Duodenal mucosa (tissue), 2 donors: ENCODE measurements around the gene POU4F2.

Experiments
- H3K27ac ChIP-seq: one replicate; pipeline ENCODE4 v1.7.0; 2013; ENCODE audit warnings: low read depth, low read length
- H3K27me3 ChIP-seq, 2 donors: one replicate each; pipeline ENCODE4 v1.7.0; 2013; ENCODE audit warnings: low read length in 2 of 2, control low read depth in 1 of 2; ENCODE audit not compliant: insufficient read depth in 2 of 2, control insufficient read depth in 1 of 2
- H3K36me3 ChIP-seq, 2 donors: one replicate each; pipeline ENCODE4 v1.7.0; 2013; ENCODE audit warnings: low read length in 2 of 2, control low read depth in 1 of 2; ENCODE audit not compliant: insufficient read depth in 2 of 2, control insufficient read depth in 1 of 2
- H3K4me1 ChIP-seq, 2 donors: one replicate each; pipeline ENCODE4 v1.7.0; 2013; ENCODE audit warnings: low read length in 2 of 2, control low read depth in 1 of 2; ENCODE audit not compliant: insufficient read depth in 2 of 2, control insufficient read depth in 1 of 2
- H3K4me3 ChIP-seq, 2 donors: one replicate each; pipeline ENCODE4 v1.7.0; 2013; ENCODE audit warnings: low read length in 2 of 2, low read depth in 1 of 2
- H3K9ac ChIP-seq, 2 donors: one replicate each; pipeline ENCODE4 v1.7.0; 2013; ENCODE audit warnings: low read length in 2 of 2, low read depth in 1 of 2
- H3K9me3 ChIP-seq, 2 donors: one replicate each; pipeline ENCODE4 v1.7.0; 2013; ENCODE audit warnings: low read length in 2 of 2, control low read depth in 1 of 2; ENCODE audit not compliant: control insufficient read depth in 1 of 2

POU4F2 gene, protein sequence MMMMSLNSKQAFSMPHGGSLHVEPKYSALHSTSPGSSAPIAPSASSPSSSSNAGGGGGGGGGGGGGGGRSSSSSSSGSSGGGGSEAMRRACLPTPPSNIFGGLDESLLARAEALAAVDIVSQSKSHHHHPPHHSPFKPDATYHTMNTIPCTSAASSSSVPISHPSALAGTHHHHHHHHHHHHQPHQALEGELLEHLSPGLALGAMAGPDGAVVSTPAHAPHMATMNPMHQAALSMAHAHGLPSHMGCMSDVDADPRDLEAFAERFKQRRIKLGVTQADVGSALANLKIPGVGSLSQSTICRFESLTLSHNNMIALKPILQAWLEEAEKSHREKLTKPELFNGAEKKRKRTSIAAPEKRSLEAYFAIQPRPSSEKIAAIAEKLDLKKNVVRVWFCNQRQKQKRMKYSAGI

DNA sequence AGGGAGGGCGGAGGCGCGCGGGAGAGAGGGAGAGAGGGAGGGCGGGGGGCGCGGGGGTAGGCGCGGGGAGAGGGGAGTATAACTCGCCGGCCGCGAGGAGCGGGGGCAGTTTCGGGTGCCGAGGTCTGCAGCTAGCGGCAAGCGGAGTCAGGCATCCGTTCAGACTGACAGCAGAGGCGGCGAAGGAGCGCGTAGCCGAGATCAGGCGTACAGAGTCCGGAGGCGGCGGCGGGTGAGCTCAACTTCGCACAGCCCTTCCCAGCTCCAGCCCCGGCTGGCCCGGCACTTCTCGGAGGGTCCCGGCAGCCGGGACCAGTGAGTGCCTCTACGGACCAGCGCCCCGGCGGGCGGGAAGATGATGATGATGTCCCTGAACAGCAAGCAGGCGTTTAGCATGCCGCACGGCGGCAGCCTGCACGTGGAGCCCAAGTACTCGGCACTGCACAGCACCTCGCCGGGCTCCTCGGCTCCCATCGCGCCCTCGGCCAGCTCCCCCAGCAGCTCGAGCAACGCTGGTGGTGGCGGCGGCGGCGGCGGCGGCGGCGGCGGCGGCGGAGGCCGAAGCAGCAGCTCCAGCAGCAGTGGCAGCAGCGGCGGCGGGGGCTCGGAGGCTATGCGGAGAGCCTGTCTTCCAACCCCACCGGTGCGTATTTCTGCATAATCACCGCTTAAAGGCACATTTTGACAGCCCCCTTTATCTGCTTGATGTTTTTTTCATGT is at the start of gene POU4F2:
Gene POU4F2, plus strand, starts transcription at position 108 of the 720 bp plus-strand sequence. Its CDS starts 248 bp downstream, at position 356.
- Histone ChIP-seq H3K36me3 (no peaks in the 10 kb centered on the region), H3K4me1 (no peaks in the 10 kb centered on the region), H3K27ac (no peak within 1 kb of the TSS), H3K9ac (no peak within 1 kb of the TSS), H3K9me3 (no peaks in the 10 kb centered on the region), H3K27me3 (peaks cover 31 to 55% of the 10 kb centered on the region in 2 donors), H3K4me3 (no peak within 1 kb of the TSS)

DNA sequence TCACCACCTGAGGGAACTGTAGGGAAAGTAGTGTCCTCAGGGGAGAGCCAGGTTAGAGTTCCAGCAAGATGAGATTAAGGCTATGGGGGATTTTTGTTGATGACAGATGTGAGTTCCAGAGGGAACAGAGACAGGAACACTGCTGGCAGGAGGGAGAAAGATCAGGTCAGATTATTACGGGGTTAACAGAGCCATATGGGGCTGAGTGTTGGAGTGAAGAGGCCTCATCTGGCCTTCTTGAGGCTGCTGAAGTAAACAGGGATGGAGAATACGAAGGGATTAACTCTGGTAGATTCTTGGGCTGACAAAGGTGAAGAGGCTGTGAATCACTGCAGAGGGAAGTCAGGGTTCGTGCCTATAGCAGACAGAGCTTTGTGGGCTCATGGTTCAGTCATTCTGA is 47.9 kb upstream of the POU4F2 start:
- Histone ChIP-seq H3K4me1 (no peaks in the 10 kb centered on the region), H3K9ac (no peak overlapping the region)

DNA sequence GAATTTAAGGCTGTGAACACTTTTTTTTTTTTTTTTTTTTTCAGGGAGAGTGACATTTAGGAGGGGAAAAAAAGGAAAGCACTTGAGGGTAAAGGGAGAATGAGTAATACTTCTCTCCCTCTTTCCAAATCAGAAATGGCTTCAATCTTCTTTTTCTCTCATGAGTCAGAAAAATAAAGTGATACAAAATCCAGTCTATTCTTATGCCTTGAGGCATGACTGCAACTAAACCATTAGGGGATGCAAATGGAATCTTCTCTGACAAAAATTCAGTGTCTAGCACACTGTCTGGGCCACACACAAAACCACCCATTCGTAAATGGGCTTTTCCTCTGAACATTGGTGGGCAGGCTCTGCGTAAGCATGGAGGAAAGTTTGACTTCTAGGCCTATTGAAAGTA is 46.7 kb upstream of the POU4F2 start:
- H3K27ac ChIP-seq = no peak overlapping the region

More for the DNA sequence above, 47.9 kb upstream of the POU4F2 start:
- no peaks in the 10 kb centered on the region for H3K9me3 ChIP-seq
- H3K27ac ChIP-seq = no peak overlapping the region
- H3K36me3 ChIP-seq = no peaks in the 10 kb centered on the region
- H3K4me3 ChIP-seq = no peak overlapping the region
- H3K27me3 ChIP-seq = no peaks in the 10 kb centered on the region

DNA sequence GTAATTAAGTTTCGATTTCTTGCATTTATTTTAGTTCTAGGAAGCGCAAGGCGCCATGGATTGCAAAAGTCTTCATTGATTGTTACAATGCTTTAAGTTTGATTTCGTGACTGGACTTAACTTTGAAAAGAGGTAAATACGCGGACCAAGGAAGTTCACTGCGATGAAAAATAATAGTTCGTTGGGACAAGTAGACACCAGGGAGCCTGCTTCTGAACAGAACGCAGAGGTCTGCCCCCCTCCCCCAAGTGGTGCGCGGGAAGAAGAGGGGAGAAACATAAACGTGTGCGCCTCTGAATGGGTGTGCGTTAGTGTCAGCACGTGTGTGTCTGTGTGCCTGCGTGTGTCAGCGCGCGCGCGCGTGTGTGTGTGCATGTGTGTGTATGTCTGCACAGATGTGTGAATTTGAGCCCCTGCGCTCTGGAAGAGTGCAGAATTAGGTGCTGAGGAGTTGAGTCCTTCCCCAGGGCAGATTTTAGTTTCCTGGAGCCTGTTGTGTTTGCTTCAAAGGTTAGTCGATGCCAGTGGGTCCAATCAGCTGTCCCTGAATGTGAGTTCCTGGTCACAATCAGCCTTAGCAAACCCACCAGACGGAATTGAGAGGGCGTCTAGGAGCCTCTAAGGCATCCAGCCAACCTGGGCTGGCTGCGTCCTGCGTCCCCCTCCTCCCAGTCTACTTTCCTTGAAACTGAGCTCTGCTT is 5.8 kb upstream of the POU4F2 start:
- Histone ChIP-seq H3K9me3 (no peaks in the 10 kb centered on the region), H3K27me3 (peaks cover 25 to 58% of the 10 kb centered on the region in 2 donors), H3K4me1 (no peaks in the 10 kb centered on the region), H3K9ac (no peak overlapping the region), H3K36me3 (no peaks in the 10 kb centered on the region), H3K27ac (no peak overlapping the region), H3K4me3 (no peak overlapping the region)

More for the DNA sequence above, 46.7 kb upstream of the POU4F2 start:
- Histone ChIP-seq H3K27me3 (no peaks in the 10 kb centered on the region), H3K36me3 (no peaks in the 10 kb centered on the region), H3K9me3 (no peaks in the 10 kb centered on the region), H3K4me1 (no peaks in the 10 kb centered on the region), H3K9ac (no peak overlapping the region), H3K4me3 (no peak overlapping the region)

DNA sequence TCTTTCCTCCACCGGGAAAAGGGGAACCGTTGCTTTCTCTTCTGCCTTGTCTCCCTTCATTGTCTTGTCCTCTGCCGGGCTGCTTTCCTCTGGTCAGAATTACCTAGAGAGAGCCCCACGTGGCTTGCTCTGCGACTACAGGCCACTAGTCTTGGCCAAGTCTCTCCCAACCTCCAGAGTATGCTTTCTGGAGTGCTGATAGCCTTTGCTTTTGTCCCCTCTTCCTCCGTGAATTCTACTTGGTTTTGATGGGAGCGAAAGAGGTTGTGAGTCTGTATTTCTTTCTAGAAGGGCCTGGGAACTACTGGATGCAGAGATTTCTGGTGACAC is 5.3 kb upstream of the POU4F2 start:
- H3K4me1 ChIP-seq = no peaks in the 10 kb centered on the region
- no peaks in the 10 kb centered on the region for H3K36me3 ChIP-seq
- H3K4me3 ChIP-seq = no peak overlapping the region
- no peak overlapping the region for H3K27ac ChIP-seq
- H3K9ac ChIP-seq = no peak overlapping the region
- no peaks in the 10 kb centered on the region for H3K9me3 ChIP-seq
- peaks cover 25 to 62% of the 10 kb centered on the region in 2 donors for H3K27me3 ChIP-seq

DNA sequence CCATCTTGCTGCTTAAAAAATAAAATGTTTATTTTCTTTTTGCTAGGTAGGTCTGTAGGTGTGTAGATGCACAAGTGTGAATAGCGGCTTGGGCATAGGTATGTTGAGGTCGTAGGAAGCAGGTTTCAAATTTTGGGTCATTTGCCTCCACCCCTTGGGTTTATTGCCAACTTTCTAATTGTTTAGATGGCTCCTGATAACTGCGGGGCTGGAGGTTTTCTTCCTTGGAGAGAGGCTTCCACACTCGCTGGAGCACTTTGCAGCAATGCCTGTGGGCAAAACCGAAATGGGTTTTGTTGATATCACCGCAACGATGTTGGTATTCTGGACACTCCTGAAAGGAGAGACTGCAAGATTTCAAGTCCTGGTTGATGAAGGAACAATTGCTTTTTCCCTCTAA is 3.9 kb upstream of the POU4F2 start:
- H3K4me1 ChIP-seq = no peaks in the 10 kb centered on the region
- H3K27me3 ChIP-seq = peaks cover 27 to 62% of the 10 kb centered on the region in 2 donors
- no peak overlapping the region for H3K9ac ChIP-seq
- H3K4me3 ChIP-seq = no peak overlapping the region
- H3K9me3 ChIP-seq = no peaks in the 10 kb centered on the region
- H3K36me3 ChIP-seq = no peaks in the 10 kb centered on the region
- H3K27ac ChIP-seq = no peak overlapping the region

DNA sequence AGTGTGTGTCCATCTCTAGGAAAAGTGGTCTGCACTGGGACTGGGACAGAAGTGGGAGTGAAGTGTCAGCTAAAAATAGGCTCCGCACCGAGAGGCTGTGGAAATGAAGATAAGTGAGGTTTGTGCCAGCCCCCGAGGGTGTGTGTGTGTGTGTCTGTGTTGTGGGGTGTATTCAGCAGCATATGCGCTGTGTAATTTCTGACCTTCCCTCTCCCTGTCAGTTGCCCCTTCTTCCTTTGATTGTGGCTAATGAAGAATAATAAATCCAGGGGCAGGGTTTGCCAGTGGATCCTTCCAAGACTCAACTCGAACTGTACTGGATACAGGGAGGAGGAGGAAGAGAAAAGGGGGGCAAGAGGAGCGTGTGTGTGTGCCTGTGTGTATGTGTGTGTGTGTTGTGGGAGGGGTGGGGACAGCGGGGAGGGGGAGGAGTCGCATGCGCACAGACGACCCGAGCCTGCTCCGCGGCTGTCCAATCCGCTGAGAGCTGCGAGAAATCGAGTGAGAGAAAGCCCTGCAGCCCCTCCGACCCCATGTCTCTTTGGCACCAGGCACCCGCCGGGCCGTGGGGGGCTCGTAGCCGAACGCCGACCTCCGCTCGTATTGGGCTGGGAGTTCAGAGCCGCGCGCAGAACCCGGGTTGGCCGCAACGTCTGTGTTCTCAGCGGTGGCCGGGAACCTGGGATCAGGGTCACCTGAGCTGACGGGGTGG is 916 bp upstream of the POU4F2 start:
- no peaks in the 10 kb centered on the region for H3K36me3 ChIP-seq
- no peaks in the 10 kb centered on the region for H3K9me3 ChIP-seq
- peaks cover 39 to 67% of the 10 kb centered on the region in 2 donors for H3K27me3 ChIP-seq
- no peak overlapping the region for H3K4me3 ChIP-seq
- H3K9ac ChIP-seq = no peak overlapping the region
- no peaks in the 10 kb centered on the region for H3K4me1 ChIP-seq
- no peak overlapping the region for H3K27ac ChIP-seq

DNA sequence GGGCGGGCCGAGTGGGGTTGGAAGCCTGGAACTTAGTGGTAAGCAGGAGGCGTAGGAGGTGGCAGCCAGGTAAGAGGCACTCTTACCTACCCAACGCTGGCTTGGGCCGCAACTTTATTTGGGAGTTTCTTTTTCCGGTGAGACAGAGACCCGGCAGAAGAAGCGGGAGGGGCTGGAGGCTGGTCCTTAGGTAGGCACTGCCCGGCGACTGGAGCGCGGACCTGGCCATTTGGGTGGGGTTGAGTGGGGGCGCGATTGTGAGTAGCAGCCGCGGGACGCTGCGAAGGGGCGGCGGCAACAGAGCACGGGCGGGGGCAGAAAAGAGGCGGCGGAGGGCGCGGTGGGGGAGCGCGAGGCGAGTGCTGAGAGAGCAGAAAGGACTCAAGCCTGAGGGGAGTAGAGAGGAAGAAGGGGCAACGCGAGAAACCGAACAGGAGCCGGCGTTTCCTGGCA is 334 bp upstream of the POU4F2 start:
- H3K4me3 ChIP-seq = no peak overlapping the region
- no peak overlapping the region for H3K9ac ChIP-seq
- no peaks in the 10 kb centered on the region for H3K4me1 ChIP-seq
- no peaks in the 10 kb centered on the region for H3K36me3 ChIP-seq
- H3K27me3 ChIP-seq = peaks cover 34 to 61% of the 10 kb centered on the region in 2 donors
- H3K9me3 ChIP-seq = no peaks in the 10 kb centered on the region
- H3K27ac ChIP-seq = no peak overlapping the region

DNA sequence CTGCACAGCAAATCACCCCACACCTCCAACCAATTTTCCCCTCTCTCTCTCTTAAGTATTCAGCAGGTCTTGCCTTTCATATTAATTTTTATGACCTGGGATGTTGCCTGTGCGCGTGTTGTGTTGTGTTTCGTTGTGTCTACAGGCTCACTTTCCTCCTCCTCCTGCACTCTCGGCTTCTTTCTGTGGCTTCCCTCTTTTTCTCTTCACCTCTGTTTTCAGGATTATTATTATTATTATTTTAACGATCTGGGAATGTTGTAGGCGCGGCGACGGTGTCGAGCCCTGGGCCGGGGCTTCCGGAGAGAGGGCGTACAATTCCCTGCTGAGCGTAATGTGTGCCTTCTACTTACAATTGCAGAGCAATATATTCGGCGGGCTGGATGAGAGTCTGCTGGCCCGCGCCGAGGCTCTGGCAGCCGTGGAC is 826 bp downstream of the POU4F2 start:
- Histone ChIP-seq H3K9me3 (no peaks in the 10 kb centered on the region), H3K4me3 (no peak overlapping the region), H3K27ac (no peak overlapping the region), H3K4me1 (no peaks in the 10 kb centered on the region), H3K36me3 (no peaks in the 10 kb centered on the region), H3K9ac (no peak overlapping the region), H3K27me3 (peaks cover 30 to 54% of the 10 kb centered on the region in 2 donors)
